Erythroblast (primary cell): ENCODE data around the gene ZNF768.

Experiments
- GATA1 ChIP-seq: IDR thresholded peaks from 2 replicates; pipeline ENCODE4 v1.6.1; 2011; ENCODE audit warnings: low read depth, mild to moderate bottlenecking, control low read depth, low read length, moderate library complexity
- POLR2A ChIP-seq: IDR thresholded peaks from 2 replicates; pipeline ENCODE4 v1.6.1; 2011; ENCODE audit warnings: mild to moderate bottlenecking, low read length

- no peak for TF ChIP-seq POLR2A
- no peak for TF ChIP-seq GATA1
These were observed 36.2 kb downstream of the ZNF768 start for GRCh38 chr16:30490210-30490609.
